ENCODE measurements around the gene GBA3. TPM values are rescaled to one million over a fixed set of nuclear protein-coding genes. Genes with fewer than 3 reads are reported as not detected.

Gene GBA3
- total and polyA plus RNA-seq, 8 donors = 0.12 to 0.92 (median 0.26) TPM; not detected in 2

DNA sequence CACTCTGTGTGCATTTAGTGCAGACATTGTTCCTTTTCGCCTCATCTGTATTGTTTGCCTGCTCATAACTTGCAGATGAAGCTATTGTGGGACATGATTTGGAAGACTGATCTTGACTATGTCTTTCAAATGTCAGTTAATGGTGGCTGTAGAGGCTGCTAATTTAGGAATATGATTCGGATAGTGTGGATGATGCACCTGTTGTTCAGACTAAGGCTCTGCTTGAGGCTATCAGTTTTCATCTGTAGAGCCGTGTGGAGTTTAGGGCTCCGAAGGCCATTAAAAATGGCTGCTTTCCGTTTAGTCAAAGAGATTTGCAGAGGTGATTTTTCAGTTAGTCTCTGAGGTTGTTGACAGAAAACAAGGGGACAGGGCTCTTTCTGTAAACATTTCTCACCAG, 102.0 kb downstream of the GBA3 start:
- Histone ChIP-seq H3K4me1 (no peaks in the 10 kb centered on the region), H3K4me3 (no peak overlapping the region), H3K36me3 (no peaks in the 10 kb centered on the region), H3K27ac (no peak overlapping the region), H3K9me3 (no peaks in the 10 kb centered on the region), H3K27me3 (no peaks in the 10 kb centered on the region)
- WGBS, 2 donors = 50 to 53% methylated on average over 5 of the region's 5 CpGs
- ATAC-seq = no peak
- no peak for FAIRE-seq
- intact Hi-C loops (cut with DNase I) = no loop called here
- no peak for DNase-seq
- TF ChIP-seq, protein P1, sequence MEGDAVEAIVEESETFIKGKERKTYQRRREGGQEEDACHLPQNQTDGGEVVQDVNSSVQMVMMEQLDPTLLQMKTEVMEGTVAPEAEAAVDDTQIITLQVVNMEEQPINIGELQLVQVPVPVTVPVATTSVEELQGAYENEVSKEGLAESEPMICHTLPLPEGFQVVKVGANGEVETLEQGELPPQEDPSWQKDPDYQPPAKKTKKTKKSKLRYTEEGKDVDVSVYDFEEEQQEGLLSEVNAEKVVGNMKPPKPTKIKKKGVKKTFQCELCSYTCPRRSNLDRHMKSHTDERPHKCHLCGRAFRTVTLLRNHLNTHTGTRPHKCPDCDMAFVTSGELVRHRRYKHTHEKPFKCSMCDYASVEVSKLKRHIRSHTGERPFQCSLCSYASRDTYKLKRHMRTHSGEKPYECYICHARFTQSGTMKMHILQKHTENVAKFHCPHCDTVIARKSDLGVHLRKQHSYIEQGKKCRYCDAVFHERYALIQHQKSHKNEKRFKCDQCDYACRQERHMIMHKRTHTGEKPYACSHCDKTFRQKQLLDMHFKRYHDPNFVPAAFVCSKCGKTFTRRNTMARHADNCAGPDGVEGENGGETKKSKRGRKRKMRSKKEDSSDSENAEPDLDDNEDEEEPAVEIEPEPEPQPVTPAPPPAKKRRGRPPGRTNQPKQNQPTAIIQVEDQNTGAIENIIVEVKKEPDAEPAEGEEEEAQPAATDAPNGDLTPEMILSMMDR (IDR thresholded peaks at IDR 0.05) = no peak

DNA sequence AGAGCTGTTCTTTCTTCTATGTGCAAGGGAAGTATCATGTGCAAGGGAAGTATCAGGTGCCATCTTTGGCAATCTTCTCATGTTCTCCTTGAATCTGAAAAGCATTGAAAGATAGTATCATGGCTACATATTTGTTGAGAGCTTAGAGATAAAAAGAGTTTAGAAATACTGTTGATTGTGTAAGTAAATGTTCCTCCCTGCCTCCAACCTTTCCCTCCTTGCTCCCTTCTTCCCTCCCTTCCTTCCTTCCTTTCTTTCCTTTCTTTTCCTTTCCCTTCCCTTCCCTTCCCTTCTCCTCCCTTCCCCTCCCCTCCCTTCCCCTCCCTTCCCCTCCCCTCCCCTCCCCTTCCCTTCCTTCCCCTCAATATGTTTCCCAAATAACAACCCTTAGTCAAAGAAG, 108.7 kb downstream of the GBA3 start:
- Histone ChIP-seq H3K4me1 (no peaks in the 10 kb centered on the region), H3K27me3 (no peaks in the 10 kb centered on the region), H3K4me3 (no peak overlapping the region), H3K9me3 (no peaks in the 10 kb centered on the region), H3K27ac (no peak overlapping the region), H3K36me3 (no peaks in the 10 kb centered on the region)
- intact Hi-C loops (cut with DNase I) = no loop called here
- TF ChIP-seq, protein P1 (IDR thresholded peaks at IDR 0.05) = no peak
- ATAC-seq (no peak), FAIRE-seq (no peak), DNase-seq (no peak)

DNA sequence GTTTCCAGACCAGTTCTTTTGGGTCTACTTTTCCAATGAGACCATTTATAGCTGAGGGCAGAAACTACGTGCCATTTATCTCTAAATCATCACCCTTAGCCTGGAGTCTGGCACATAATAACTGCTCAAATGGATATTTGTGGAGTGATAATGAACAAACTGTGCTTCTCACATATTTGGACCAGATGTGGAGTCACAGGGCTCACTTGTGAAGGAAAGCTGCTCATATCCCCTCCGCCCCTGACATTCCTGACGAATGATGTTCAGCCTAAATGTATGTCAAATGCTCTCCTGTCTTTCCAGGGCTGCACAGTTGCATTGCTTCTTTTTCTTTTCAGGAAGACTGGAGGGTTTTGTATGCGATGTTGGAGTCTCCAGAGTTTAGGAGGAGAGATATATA, 110.1 kb downstream of the GBA3 start:
- intact Hi-C loops (cut with DNase I) = no loop called here
- WGBS, 2 donors = 67 to 68% methylated on average over 4 of the region's 4 CpGs
- Histone ChIP-seq H3K4me1 (no peaks in the 10 kb centered on the region), H3K9me3 (no peaks in the 10 kb centered on the region), H3K36me3 (no peaks in the 10 kb centered on the region), H3K27me3 (no peaks in the 10 kb centered on the region), H3K4me3 (no peak overlapping the region), H3K27ac (no peak overlapping the region)
- TF ChIP-seq, protein P1 (IDR thresholded peaks at IDR 0.05) = no peak
- no peak for DNase-seq
- no peak for FAIRE-seq
- no peak for ATAC-seq

DNA sequence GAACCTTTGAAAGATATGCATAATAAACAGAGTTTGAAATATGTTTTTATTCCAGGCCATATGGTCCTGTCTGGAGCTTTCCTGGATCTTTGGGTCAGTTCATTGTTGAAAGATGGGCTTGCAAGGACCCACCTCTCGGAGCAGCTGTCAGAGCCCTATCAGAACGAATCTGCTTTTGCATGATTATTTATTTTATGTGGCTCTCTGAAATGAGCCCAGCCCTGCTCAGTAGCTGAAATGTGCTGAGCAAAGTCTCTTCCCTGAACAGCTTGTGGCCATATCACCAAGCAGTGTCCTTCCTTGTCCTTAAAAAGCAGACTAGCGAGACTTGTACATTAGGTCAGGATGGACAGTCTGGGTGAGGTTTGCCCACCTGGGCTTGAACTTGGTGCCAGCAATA, 110.8 kb downstream of the GBA3 start:
- WGBS, 2 donors = 60 to 74% methylated on average over 3 of the region's 3 CpGs

DNA sequence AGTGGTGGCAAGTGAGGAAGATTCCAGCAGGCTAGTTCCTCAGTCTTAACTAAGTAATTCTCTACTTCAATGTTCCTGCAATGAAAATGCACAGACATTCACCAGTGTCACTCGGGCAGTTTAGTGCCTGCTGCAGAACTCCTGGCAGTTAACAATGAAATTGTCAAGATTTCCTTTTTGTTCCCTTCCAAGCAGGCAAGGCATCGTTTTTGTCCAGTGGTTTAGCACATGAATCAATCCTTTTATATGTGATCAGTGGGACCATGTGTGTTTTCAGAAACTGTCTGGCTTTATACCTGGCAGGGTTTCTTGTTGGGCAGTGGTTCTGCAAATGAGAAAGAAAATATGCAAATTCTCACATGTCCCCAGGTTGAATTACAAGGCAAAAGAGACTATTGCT, 122.2 kb downstream of the GBA3 start:
- DNase-seq (no peak), FAIRE-seq (no peak), ATAC-seq (no peak)
- H3K9me3 ChIP-seq = no peaks in the 10 kb centered on the region
- no peaks in the 10 kb centered on the region for H3K27me3 ChIP-seq
- TF ChIP-seq, protein P1 (IDR thresholded peaks at IDR 0.05) = no peak
- intact Hi-C loops (cut with DNase I) = no loop called here
- 38 to 50% methylated on average over 2 of the region's 2 CpGs for WGBS, 2 donors
- no peak overlapping the region for H3K4me3 ChIP-seq
- H3K27ac ChIP-seq = no peak overlapping the region
- no peaks in the 10 kb centered on the region for H3K36me3 ChIP-seq
- no peaks in the 10 kb centered on the region for H3K4me1 ChIP-seq

More for the DNA sequence above, 110.8 kb downstream of the GBA3 start:
- TF ChIP-seq, protein P1 (IDR thresholded peaks at IDR 0.05) = no peak
- DNase-seq = no peak
- H3K4me3 ChIP-seq = no peak overlapping the region
- FAIRE-seq = no peak
- intact Hi-C loops (cut with DNase I) = no loop called here
- H3K27me3 ChIP-seq = no peaks in the 10 kb centered on the region
- H3K9me3 ChIP-seq = no peaks in the 10 kb centered on the region
- H3K4me1 ChIP-seq = no peaks in the 10 kb centered on the region
- H3K27ac ChIP-seq = no peak overlapping the region
- no peaks in the 10 kb centered on the region for H3K36me3 ChIP-seq
- ATAC-seq = no peak

Data from pancreas (tissue), 10 donors.